IPS-NIHi11 (cell line): ENCODE data around the gene TAS2R42.

Source experiments
- DNase-seq: peaks from one replicate; pipeline ENCODE4 v3.0.0; 2012; ENCODE audit warnings: mixed read lengths, low spot score

The TAS2R42 gene

GRCh38 chr12:11186837-11187236 is at the start of gene TAS2R42:
Gene TAS2R42, minus strand, starts transcription at chr12:11186937. Its CDS starts 0 bp downstream, at chr12:11186937.
- DNase-seq, result no peak

DNA sequence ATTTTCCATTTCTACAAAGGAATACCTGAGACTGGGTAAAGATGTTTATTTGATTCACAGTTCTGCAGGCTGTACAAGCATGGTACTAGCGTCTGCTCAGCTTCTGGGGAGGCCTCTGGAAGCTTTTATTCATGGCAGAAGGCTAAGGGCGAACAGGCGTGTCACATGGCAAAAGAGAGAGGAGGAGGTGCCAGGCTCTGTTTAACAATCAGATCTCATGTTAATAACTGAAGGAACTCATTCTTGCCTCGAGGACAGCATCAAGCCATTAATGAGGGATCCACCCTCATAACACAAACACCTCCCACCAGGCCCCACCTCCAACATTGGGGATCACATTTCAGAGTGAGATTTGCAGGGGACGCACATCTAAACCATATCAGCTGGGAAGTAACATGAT is 46.8 kb upstream of the TAS2R42 start:
- no peak for DNase-seq

DNA sequence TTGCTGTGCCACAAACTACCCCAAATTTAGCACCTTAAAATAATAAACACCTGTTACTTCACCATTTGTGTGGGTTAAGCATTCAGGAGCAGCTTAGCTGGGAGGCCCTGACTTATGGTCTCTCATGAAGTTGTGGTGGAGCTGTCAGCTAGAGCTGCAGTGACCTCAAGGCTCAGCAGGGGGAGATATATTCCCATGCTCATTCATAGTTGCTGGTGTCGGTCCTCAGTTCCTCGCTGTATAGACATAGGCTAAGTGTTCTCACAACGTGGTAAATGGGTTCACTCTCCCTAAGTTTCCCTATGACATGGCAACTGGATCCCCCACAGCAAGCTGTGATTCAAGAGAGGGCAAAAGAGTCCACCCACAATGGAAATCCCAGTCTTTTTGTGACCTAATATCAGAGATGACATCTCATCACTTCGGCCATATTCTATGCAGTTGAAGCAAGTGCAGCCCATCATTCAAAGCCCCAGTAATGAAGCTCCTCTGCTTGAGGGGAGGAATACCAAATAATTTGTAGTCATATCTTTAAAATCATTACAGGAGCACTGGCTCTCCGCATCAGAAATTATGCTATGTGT is 41.7 kb upstream of the TAS2R42 start:
- DNase-seq, result peak; percentile 79

DNA sequence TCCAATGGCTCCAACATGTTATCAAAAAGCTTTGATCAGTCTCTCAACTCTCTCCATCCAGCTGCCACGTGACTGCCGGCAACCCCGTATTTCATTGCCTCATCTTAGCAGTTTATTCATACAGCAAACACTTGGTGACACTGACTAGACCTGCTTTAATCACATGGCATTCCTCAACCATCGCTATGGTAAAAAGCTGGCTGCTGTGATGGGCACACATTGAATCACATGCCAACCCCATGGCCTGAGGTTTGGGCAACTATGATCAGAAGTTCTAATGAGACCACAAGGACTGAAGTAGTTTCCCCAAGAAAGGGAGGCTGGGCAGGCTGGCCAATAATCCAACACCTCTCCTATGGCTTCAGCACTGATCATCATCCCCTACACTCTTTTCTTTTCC is 40.6 kb upstream of the TAS2R42 start:
- DNase-seq, result no peak

- peak; percentile 31 for DNase-seq
Observed at GRCh38 chr12:11209113-11209512, 22.4 kb upstream of the TAS2R42 start.

DNA sequence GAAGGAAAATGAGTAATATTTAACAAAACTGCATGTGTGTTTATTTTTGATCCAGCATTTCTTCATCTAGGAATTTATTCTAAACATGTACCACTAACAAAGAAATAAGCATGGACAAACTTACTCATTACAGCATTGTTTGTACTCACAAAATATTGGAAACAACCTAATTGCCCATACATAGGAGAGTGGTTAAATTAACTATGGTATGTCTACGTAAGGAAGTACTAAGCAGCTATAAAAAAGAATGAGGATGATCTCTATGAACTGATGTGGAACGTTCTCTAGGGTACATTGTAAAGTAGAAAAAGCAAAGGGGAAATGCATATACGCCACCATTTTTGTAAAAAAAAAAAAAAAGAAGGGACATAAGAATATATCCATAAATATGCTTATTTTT is 17.4 kb upstream of the TAS2R42 start:
- no peak for DNase-seq

DNA sequence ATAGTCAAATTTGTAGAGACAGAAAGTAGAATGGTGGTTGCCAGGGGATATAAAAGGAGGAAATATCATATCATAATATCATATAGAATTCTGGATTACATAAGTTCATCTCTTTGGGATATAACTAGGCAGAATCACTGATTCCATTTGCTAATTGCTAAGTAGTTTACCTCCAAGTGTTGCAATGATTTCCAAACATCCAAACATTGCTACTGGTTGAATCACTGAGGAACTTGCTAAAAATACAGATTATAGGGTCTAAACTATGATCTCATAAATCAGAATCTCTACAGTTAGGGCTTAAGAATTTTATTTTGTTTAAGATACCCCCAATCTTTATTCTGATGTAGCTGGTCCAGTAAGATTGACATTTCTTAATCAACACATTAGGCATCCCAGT is 16.1 kb upstream of the TAS2R42 start:
- no peak for DNase-seq

DNA sequence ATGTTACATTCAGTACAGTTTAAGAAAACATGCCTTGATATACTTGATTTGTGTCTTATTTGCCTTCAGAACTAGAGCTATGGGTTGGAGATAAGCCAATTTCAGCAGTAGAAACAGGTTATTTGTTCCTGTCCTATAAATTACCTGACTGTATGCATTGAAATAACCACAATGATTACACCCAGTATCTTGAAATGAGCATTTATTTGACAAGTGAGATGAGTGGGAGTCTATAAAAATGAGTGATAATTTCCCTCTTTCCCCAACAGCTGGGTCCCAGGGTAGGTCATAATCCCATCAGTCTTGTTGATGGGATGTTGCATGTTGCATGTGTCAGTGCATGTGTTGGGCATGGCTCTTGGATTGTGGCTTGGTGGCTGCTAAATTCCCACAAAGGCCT is 3.7 kb downstream of the TAS2R42 start:
- no peak for DNase-seq

DNA sequence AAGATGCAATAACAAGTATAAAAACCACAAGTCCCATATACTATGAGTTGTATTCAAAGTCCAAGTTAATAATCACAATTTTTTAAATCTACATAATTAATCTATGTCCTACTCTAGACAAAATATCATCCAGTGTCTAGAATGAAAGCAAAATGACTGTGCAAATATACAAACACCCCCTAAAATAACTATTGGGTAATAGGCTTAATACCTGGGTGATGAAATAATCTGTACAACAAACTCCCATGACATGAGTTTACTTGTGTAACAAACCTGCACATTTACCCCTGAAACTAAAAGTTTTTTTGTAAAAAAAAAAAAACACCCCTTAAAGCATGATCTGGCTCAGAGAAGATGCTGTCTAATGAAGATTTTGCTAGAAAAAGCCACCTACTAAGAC is 4.2 kb downstream of the TAS2R42 start:
- no peak for DNase-seq

DNA sequence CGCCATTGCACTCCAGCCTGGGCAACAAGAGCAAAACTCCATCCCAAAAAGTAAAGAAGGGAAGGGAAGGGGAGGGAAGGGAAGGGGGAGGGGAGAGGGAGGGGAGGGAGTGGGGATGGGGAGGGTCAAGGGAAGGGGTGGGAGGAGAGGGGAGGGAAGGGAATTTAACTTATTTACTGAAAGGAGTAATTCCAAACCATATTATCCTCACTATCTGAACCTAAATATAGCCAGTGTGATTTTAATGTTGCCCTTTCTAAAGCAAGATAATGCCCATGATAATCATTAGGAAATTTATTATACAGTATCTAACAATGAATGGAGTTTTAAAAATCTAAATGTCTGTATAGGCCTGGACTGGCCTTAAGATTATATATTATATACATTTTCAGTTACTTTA is 8.5 kb downstream of the TAS2R42 start:
- DNase-seq, result no peak

- DNase-seq, result no peak
Observed at GRCh38 chr12:11174022-11174421, 12.7 kb downstream of the TAS2R42 start.

DNA sequence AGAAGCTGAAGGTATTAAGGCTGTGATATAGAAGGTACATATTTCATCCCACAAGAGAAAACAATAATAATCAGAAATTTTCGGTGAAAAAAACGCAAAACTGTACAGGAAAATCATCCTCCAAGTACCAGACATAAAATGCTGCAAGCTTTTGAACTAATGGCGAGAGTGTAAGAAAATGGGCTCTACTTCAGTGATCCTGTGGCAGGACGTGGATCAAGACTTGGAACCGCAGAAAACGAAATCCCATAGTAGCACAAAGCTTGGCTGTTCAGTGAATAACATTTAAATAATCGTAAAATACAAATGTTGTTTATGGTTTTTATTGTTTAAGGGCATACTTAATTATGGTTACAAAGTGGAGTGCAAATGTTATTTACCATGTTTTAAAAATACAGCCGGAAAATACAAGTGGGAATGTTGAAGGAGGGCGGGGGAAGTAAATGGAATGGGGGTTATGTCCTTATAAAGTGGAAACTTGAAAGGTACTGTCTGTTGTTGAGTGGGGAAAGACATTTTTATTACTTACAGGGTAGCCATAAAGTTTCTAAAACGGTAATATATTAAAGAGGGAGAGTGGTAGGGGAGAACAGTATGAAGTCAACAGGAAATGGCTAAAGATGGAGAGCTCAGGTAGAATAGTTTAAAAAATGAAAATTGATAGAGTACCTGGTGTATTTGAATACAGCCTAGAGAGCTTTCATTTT is 14.6 kb downstream of the TAS2R42 start:
- DNase-seq, result no peak

DNA sequence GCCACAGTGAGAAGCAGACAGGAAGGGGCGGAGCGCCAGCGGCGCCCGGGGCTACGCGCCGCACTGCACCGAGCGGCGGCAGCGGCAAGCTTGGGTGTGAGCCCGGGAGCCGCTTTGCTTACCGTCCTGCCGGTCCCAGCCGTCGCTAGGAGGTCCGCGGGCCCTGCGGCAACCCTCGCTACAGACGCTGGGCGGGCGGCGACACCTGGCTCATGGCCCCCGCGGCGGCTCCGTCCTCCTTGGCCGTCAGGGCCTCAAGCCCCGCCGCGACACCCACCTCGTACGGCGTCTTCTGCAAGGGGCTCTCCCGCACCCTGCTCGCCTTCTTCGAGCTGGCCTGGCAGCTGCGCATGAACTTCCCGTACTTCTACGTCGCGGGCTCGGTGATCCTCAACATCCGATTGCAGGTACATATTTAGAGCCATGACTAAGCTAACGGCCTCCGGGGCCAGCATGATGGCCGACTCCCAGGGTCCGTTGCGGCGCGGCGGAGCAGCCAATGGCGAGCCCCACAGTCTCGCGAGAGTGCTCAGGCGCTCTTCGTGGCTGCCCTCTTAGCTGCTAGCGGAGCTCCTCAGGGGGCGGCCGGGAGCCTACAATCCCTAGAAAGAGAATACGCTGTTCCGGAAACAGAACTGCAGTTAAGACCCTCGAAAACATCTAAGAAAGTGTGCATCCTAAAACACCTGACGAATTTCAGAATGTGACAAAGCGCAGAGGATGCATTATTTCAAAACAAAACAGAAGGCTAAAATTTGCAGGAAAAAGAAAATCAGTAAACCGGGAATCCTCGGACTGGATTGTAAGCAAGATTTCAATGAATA is 15.4 kb downstream of the TAS2R42 start, which contains the start of gene SMIM10L1:
Gene SMIM10L1, plus strand, starts transcription at position 50 of the 824 bp plus-strand sequence. Its CDS starts 163 bp downstream, at position 213.
- DNase-seq, result peak; percentile 93

GRCh38 chr12:11170810-11171144 is 16.0 kb downstream of the TAS2R42 start:
- DNase-seq, result no peak

DNA sequence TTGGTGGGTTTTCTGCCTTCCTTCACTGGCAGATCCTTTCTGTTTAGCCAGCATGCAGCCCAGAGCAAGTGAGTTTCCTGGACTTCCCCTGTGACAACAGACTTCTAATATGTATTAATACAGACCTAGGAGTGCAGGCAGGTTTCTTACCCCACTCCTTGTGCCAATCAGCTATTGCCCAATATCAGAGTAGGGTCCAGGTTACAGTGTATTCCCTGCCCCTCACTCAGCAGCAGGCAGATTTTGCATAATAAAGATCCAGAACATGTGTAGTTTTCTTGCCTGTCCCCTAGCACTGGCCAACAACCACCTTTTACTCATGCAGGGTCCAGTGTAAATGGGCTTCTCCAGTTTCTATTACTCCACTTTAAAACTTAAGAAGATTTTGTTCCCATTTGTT is 20.4 kb downstream of the TAS2R42 start:
- no peak for DNase-seq

GRCh38 chr12:11164384-11164783 is 22.4 kb downstream of the TAS2R42 start:
- no peak for DNase-seq

DNA sequence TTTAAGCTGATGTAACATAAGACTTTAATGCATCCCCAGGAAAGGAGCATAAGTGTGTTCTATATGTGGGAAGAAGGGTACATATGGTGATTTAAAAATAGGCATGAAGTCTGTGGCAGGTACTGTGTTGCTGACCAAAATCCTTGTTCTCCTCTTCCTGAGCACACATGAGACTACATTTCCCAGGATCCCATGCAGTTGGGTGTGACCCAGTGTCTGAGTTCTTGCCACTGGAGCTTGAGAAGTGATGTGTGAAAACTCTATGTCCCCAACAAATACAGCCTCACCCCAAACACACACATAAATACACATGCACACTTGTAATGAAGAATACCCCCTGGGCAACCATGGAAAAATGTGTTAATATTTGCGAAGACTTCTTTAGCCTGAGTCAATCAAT is 24.2 kb downstream of the TAS2R42 start:
- no peak for DNase-seq

- no peak for DNase-seq
Observed at GRCh38 chr12:11158885-11159444, 27.8 kb downstream of the TAS2R42 start.

- no peak for DNase-seq
Observed at GRCh38 chr12:11154400-11154925, 32.3 kb downstream of the TAS2R42 start.

DNA sequence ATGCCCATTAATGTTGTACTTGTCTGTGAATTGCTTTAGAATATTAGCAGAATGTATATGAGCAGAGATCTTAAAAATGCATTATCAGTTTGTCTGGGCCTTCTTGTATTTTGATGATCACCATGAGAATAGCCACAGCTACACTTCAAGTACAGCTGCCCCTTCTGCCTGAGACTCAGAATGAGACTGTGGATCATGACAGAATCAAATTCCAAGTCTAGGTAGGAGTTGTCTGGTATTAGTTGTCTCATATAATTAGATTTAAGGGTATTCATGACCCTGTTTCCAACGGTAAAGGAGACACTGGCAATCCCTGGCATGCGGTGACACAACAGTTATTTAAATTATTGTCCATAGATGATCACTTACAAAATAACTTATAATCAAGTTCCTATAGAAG is 34.0 kb downstream of the TAS2R42 start:
- no peak for DNase-seq

DNA sequence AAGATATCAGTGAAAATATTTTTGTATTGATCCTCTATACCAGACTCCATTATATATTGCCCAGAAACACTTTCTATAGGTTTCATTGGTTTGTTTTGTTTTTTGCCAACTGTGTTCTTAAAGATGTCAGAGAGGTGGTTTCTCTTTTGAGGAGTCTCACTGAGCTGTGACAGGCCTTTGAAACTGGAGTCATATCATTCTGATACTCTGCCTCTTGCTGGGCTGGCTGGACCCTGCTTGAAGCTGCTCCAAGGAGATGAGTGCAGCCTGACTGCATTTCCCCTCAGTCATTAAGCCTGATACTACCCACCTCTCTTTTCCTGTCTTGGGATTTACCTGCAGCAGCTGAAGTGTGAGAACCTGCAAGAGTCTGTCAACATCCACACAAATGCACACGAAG is 35.9 kb downstream of the TAS2R42 start:
- DNase-seq, result no peak

GRCh38 chr12:11147420-11147819 is 39.3 kb downstream of the TAS2R42 start:
- no peak for DNase-seq

GRCh38 chr12:11144297-11144696 is 42.4 kb downstream of the TAS2R42 start:
- DNase-seq, result no peak
